Testis (tissue), 3 donors: ENCODE results near the gene ARSA. TPM values are rescaled to one million over a fixed set of nuclear protein-coding genes. Genes with fewer than 3 reads are reported as not detected.

ENCODE experiments used
- DNase-seq: peaks from one replicate; pipeline ENCODE4 v3.0.0-alpha.2; 2019
- H3K27ac ChIP-seq, 2 donors: fragments of 200-600 bp; sonication (generic); one replicate each; pipeline ENCODE4 v1.5.1; 2019
- H3K27me3 ChIP-seq: fragments of 200-600 bp; sonication (generic); one replicate; pipeline ENCODE4 v1.5.1; 2019
- H3K36me3 ChIP-seq: fragments of 200-600 bp; sonication (generic); one replicate; pipeline ENCODE4 v1.5.1; 2017; ENCODE audit warnings: low read depth; ENCODE audit errors: missing control alignments
- H3K4me1 ChIP-seq: fragments of 200-600 bp; sonication (generic); one replicate; pipeline ENCODE4 v1.5.1; 2019
- H3K4me3 ChIP-seq, 2 donors: fragments of 200-600 bp; sonication (generic); one replicate each; pipeline ENCODE4 v1.5.1; 2017 to 2019
- H3K9me3 ChIP-seq: fragments of 200-600 bp; sonication (generic); one replicate; pipeline ENCODE4 v1.5.1; 2017
- CTCF ChIP-seq, 3 experiments: fragments of 450-650 bp in 2 of 3; fragments of 200-600 bp in 1 of 3; sonication (generic) in 1 of 3; IDR thresholded peaks; one replicate each; pipeline ENCODE4 v1.5.1; 2016 to 2019; ENCODE audit warnings: antibody characterized with exemption in 3 of 3, mild to moderate bottlenecking in 2 of 3, moderate library complexity in 1 of 3
- POLR2A ChIP-seq: fragments of 450-650 bp; IDR thresholded peaks from one replicate; pipeline ENCODE4 v1.6.1; 2017; ENCODE audit warnings: antibody characterized with exemption, mild to moderate bottlenecking, moderate library complexity
- WGBS, 2 donors: methylation state at CpG; one replicate each; pipeline ENCODE4 v1.1.5; 2018; 5-methylcytosine and 5-hydroxymethylcytosine counted together
- intact Hi-C: fragments of 100-400 bp; cut with DNase I; formaldehyde crosslinking; loops from one replicate; pipeline ENCODE4 v1.15.1; 2023; ENCODE audit warnings: low total_unique reads
- polyA plus RNA-seq: library from polyadenylated mRNA; stranded (reverse); fragments of 350-450 nt; fragmentation: Illumina TruSeq; extraction: RNeasy Lipid Tissue Mini Kit (QIAGEN cat#74804); gene quantifications from one replicate; pipeline ENCODE4 v1.2.3, GENCODE V29; 2014; ENCODE audit warnings: low read depth, low replicate concordance; ENCODE audit not compliant: insufficient read depth
- total RNA-seq, 2 donors: library from RNA; depleted of rRNA; stranded (reverse); fragments of >200 nt; gene quantifications; one replicate each; pipeline ENCODE4 v1.2.3, GENCODE V29; 2016

The ARSA gene
- total and polyA plus RNA-seq, 3 donors from 2014 or later = 60.9 to 95.9 (median 73.5) TPM

DNA sequence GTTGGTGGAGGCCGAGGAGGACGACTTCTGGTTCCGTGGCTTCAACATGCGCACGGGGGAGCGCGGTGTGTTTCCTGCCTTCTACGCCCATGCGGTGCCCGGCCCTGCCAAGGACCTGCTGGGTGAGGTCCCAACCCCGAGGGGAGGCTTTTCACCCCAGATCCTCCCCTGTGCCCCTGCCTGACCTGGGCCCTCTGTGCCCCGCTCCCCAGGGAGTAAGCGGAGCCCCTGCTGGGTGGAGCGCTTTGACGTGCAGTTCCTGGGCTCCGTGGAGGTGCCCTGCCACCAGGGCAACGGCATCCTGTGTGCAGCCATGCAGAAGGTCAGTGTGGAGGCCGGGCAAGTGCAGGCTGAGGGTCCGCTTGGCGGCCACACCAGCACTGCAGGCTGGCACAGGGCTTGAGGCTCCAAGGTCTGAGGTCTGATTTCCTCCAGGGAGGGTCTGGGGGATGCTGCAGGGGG lies 22.3 kb downstream of the ARSA start:
- DNase-seq = no peak
- H3K27me3 ChIP-seq = no peaks in the 10 kb centered on the region

DNA sequence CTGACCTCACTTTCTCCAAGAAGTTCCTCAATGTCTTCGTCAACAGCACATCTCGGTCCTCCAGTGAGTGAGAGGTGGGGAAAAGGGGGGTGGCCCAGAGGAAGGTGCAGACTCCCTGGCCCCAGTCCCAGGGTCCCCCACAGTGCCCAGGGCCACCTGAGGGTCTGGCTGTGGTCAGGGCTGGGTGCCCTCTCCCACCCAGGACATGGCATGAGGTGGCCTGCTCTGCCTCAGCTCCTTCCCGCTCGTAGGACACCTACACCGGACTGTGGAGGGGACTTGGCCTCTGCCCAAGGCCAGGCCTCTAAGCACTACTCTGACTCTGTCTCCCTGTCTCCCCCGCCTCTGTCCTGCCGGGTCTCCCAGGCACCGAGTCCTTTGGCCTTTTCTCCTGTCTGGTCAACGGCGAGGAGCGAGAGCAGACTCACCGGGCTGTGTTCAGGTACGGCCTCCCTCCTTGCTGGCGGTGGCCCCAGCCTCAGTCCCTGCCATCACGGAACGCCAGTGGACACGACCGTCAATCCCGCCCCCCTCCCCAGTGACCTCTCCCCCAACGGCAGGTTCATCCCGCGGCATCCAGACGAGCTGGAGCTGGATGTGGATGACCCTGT lies 22.8 kb downstream of the ARSA start:
- TF ChIP-seq CTCF (IDR thresholded peaks at IDR 0.05) = no peak
- TF ChIP-seq POLR2A = no peak
- Histone ChIP-seq H3K4me3 (no peak overlapping the region), H3K27me3 (no peaks in the 10 kb centered on the region), H3K27ac (no peak overlapping the region), H3K9me3 (no peaks in the 10 kb centered on the region), H3K36me3 (no peaks in the 10 kb centered on the region), H3K4me1 (peaks cover 8% of the 10 kb centered on the region)
- intact Hi-C loops = no loop called here
- WGBS, 2 donors = 77 to 84% methylated on average over 14 to 23 of the region's 23 CpGs
- DNase-seq = no peak

More for the DNA sequence above, 22.3 kb downstream of the ARSA start:
- intact Hi-C loops = no loop called here
- Histone ChIP-seq H3K4me3 (no peak overlapping the region), H3K27ac (no peak overlapping the region), H3K9me3 (no peaks in the 10 kb centered on the region), H3K4me1 (peaks cover 8% of the 10 kb centered on the region), H3K36me3 (no peaks in the 10 kb centered on the region)
- TF ChIP-seq CTCF (IDR thresholded peaks at IDR 0.05) (no peak), POLR2A (no peak)
- 87 to 92% methylated on average over 3 to 20 of the region's 20 CpGs for WGBS, 2 donors

GRCh38 chr22:50604256-50605001 lies 23.5 kb downstream of the ARSA start:
- DNase-seq = no peak
- TF ChIP-seq POLR2A (no peak), CTCF (IDR thresholded peaks at IDR 0.05) (no peak)
- H3K36me3 ChIP-seq = no peaks in the 10 kb centered on the region
- H3K27me3 ChIP-seq = no peaks in the 10 kb centered on the region
- no peak overlapping the region for H3K27ac ChIP-seq
- intact Hi-C loops = no loop called here
- H3K9me3 ChIP-seq = no peaks in the 10 kb centered on the region
- H3K4me1 ChIP-seq = peaks cover 11% of the 10 kb centered on the region
- WGBS, 2 donors = 76 to 80% methylated on average over 38 to 99 of the region's 103 CpGs
- peak overlapping the region in 1 of 2 donors; percentile 17 for H3K4me3 ChIP-seq

GRCh38 chr22:50603511-50604255 lies 24.3 kb downstream of the ARSA start:
- intact Hi-C loops = no loop called here
- Histone ChIP-seq H3K27me3 (no peaks in the 10 kb centered on the region), H3K4me3 (peak overlapping the region in 1 of 2 donors; percentile 17), H3K9me3 (no peaks in the 10 kb centered on the region), H3K4me1 (peaks cover 11% of the 10 kb centered on the region), H3K27ac (no peak overlapping the region), H3K36me3 (no peaks in the 10 kb centered on the region)
- TF ChIP-seq CTCF (IDR thresholded peaks at IDR 0.05) = no peak
- TF ChIP-seq POLR2A = no peak
- WGBS, 2 donors = 47 to 72% methylated on average over 21 to 63 of the region's 70 CpGs
- DNase-seq = no peak
